Fibroblast of upper back skin (primary cell): ENCODE measurements around the gene ADAT3.
"Not testable (repeated sequence)": the region's sequence is repeated elsewhere in the genome, so short reads cannot be mapped to it uniquely, and the experiment has no call there.

Experiments used
- DNase-seq: peaks from one replicate; pipeline ENCODE4 v3.0.0-alpha.2; 2013

Gene ADAT3

DNA sequence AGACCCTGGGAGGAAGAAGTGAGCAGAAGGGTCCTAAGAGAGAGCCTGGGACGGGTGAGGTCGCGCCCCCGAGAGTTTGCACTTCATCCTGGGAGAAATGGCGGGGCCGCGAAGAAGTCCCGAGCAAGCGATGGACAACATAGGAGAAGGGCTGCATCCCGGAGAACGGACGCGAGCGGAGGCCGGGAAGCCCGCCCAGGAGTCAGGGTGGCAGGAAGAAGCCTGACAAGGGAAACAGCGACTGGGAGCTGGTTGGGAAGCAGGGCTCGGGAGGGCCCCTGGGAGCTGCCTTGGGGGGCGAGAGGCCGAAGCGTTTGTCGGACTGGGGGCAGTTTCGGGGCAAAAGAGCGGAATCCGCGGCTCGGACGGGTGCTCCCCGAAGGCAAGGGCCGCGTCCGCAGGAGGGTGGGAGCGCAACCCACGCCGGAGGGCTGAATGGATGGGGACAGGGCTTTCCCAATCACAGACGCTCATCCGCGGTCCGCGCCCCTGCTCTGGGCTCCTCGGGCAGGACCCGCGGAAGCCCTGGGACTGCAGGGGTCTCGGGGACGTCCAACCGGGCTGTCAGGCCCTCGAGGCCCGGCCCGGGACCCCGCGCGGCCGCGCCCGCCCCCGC lies 20.4 kb upstream of the ADAT3 start:
- no peak for DNase-seq

DNA sequence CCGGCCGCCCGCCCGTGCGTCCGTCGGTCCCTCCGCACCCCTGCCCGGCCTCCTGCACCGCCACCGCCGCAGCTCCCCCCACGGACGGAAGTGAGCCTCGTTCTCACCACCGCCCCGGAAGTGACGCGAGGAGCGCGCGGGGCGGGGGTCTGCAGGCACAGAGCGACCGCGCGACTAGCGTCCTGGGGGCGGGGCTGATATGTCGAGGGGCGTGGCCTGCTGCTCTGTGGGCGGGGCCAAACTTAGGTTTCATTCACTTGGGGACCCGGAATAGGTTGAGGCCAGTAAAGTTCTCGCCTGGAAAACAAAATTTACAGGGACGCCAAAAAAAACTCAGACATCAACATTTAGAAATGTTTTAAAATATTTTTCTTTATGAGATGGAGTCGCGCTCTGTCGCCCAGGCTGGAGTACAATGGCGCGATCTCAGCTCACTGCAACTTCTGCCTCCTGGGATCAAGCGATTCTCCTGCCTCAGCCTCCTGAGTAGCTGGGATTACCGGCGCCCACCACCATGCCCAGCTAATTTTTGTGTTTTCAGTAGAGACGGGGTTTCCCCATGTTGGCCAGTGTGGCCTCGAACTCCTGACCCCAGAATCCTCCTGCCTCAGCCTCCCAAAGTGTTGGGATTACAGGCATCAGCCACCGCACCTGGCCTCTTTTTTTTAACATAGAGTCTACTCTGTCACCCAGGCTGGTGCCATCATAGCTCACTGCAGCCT lies 19.6 kb upstream of the ADAT3 start, which contains the start of gene ABHD17A:
TSS of gene ABHD17A (minus strand) at position 99 of the 722 bp plus-strand sequence. CDS start 3,930 bp downstream, outside the sequence.
- peak; percentile 92 for DNase-seq

DNA sequence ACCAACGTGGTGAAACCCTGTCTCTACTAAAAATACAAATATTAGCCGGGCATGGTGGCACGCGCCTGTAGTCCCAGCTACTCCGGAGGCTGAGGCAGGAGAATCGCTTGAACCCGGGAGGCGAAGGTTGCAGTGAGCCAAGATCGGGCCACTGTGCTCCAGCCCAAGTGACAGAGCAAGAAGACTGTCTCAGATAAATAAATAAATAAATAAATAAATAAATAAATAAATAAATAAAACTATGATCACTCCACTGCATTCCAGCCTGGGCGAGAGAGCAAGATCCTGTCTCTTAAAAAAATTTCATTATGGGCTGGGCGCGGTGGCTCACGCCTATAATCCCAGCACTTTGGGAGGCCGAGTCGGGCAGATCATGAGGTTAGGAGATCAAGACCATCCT lies 18.8 kb upstream of the ADAT3 start:
- not testable (repeated sequence) for DNase-seq

DNA sequence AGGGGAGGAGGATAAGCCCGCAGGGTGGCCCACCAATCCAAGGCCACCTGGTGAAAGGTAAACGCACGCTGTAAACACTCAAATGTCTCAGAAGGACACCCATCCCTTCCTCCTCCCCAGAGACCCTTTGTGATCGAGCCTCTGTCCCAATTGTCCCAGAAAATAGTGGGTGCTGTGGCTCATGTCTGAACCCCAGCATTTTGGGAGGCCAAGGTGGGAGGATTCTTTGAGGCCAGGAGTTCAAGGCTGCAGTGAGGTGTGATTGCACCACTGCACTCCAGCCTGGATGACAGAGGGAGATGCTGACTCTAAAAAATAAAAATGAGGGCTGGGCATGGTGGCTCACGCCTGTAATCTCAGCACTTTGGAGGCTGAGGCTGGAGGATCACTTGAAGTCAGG lies 16.8 kb upstream of the ADAT3 start:
- no peak for DNase-seq

DNA sequence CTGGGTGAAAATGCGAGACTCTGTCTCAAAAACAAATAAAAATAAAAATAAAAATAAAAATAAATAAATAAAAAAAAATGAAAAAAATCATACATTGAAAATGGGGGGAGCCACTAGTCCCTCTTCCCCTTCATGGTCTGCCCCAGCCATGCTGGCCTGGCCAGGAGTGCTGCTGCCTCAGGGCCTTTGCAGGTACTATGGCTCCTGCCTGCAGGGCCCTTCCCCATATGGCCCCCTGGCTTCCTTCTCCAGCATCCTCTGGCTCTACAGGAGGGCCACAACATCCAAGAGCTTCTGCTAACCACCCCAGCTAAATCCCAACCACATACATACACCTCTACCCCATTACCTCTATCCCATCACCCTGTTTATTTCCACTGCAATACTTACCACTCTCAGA lies 15.3 kb upstream of the ADAT3 start:
- no peak for DNase-seq

DNA sequence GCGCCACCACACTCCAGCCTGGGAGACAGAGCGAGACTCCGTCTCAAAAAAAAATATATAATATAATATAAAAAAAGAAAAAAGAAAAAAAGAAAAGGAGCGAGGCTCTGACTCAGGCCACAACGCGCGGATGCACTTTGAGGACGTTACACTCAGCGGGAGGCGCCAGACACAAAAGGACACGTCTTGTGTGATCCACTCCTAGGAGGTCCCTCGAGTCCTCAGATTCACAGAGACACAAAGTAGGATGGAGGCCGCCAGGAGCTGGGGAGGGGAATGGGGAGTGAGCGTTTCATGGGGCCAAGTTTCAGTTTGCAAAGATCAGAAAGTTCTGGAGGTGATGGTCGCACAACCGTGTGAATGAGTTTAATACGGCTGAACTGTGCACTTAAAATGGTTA lies 11.4 kb upstream of the ADAT3 start:
- no peak for DNase-seq

DNA sequence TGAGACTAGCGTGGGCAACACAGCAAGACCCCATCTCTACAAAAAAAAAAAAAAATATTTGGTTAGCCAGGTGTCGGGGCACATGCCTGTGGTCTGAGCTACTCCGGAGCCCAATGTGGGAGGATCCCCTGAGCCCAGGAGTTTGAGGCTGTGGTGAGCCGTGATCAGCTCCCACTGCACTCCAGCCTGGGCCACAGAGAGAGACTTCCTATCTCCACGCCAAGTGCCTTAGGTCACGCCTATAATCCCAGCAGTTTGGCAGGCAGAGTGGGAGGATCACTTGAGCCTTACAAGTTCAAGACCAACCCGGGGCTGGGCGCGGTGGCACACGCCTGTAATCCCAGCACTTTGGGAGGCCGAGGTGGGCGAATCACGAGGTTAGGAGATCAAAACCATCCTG lies 8.7 kb upstream of the ADAT3 start:
- no peak for DNase-seq

DNA sequence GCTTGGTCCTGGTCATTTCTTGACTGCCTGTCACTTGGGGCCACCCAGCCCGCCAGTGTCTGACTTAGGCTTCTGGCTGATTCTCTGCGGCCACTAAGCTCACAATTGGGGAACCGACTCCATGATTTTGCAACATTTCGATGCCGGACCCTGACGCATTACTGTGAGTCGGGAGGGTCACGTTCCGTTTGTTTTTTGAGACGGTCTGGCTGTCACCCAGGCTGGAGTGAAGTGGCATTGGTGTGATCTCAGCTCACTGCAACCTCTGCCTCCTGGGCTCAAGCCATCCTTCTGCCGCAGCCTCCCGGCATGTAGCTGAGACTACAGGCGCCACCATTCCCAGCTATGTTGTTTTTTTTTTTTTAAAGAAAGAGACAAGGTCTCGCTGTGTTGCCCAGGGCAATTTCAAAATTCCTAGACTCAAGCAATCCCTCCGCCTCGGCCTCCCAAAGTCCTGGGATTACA lies 3.2 kb upstream of the ADAT3 start:
- DNase-seq, result no peak

DNA sequence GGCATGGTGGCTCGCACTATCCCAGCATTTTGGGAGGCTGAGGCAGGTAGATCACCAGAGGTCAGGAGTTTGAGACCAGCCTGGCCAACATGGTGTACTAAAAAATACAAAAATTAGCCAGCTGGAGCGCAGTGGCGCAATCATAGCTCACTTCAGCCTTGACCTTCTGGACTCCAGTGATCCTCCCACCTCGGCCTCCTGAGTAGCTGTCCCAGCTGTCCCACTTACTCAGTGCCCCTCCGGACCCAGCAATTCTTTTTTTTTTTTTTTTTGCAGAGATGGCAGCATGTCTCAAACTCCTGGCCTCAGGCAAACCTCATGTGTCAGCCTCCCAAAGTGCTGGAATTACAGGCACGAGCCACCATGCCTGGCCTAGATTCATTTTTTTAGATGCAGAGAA lies 2.3 kb upstream of the ADAT3 start:
- DNase-seq, result no peak

DNA sequence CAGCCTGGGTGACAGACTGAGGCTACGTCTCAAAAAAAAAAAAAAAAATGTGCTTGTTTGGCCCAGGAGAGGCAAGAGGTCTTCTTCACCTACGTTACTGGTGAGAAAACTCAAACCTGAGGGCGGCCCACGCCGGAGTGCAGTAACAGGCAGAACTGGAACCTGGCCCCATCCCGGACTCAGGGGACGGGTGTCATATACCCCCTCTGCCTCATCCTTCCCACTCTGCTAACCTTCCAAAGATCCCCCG lies 414 bp upstream of the ADAT3 start:
- DNase-seq, result no peak

DNA sequence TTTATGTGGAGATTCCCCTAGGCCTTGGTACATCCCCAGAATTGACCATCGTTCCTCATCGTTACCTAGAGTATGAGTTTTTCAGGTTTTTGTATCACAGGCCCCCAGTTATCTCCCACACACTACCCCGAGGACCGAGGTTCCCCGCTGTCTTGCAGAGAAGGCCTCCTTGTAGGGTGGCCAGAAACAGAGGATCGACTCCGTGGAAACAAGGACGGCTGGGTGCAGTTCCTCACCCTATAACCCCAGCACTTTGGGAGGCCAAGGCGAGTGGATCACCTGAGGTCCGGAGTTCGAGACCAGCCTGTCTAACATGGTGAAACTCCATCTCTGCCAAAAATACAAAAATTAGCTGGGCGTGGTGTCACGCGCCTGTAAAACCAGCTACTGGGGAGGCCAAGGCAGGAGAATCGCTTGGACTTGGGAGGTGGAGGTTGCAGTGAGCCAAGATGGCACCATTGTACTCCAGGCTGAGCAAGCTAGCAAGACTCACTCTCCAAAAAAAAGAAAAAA lies 720 bp downstream of the ADAT3 start:
- DNase-seq, result no peak

DNA sequence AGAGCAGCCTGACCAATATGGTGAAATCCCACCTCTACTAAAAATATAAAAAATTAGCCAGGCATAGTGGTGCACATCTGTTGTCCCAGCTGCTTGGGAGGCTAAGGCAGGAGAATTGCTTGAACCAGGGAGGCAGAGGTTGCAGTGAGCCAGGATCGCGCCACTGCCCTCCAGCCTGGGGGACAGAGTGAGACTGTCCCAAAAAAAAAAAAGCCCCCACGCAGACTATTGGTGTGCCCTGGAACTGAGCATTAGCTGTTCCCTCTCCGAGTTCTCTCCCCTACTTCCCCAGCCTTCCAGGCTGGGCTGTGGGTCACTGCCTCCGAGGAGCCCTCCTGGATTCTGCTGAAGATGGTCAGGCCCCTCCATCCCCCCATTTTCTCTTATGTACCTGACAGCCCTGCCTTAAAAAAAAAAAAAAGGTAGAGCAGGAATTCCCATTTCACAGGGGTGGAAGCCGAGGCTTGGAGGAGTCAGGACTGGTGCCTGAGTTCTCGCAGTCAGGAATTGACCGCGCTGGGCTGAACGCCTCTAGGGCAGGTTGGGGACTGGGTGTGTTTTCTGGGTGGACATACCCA lies 1.9 kb downstream of the ADAT3 start:
- DNase-seq, result no peak

DNA sequence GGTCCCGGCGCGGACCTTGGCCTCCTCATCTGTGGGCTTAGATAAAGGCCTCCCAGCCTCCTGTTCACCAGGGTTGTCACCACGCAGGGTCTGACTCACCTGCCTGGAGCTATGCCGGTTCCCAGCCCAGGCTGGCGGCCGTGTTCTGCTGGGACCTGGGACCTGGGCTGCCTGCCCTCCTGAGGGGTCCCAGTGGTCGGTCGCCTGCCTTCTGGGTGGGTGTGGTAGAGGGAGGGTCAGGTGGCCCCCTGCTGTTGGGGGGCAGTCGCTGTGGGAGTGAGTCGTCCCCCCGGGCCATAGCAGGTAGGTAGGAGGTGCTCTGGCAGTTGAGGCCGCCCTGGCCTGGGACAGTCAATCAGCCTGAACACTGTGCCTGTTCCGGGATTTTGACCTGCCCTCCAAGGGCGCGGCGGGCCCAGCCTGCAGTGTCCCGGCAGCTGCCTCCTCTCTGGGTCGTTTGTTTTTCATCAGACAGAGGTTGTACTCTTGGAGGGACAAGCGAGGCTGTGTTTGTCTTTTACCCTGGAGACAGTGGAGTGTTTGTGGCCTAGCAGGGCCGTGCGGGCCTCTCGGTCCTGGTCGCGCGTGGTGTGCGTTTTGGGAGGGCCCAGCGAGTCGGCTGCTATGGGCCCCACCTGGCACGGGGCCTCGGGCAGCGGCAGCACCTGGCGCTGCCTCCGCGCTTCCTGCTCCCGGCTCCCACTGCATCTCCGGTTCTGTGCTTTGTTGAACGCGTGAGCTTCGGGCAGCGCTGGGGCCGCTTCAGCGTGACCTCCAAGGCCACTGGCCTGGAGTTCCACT lies 2.6 kb downstream of the ADAT3 start:
- no peak for DNase-seq

DNA sequence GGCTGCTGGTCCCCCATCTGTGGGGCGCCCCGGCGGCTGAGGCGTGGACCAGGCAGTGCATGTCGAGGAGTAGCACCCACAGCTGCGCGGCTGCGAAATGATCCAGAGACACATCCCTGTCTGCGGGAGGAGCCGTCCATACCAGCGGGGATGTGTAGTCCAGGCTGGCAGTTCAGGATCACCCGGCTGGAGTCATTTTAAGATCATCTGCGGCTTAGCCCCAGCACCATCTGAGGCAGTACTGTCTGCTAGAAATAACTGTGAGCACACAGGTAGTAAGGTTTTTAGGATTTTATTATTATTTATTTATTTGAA lies 3.1 kb downstream of the ADAT3 start:
- no peak for DNase-seq

DNA sequence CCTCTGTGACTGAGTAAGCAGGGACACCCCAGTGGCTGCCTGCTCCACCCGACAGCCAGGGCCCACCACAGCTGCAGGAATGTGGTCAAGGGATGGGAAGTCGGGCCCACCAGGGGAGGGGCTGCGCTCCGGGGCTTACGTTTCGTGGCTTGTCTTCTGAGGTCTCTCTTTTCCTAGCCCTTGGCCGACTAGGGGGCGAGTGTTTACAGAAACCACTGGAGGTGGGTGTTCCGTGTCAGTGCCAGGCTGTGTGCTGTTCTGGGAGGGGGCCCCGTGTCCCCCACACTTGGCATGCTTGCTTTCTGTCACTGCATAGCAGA lies 4.5 kb downstream of the ADAT3 start:
- DNase-seq, result no peak

DNA sequence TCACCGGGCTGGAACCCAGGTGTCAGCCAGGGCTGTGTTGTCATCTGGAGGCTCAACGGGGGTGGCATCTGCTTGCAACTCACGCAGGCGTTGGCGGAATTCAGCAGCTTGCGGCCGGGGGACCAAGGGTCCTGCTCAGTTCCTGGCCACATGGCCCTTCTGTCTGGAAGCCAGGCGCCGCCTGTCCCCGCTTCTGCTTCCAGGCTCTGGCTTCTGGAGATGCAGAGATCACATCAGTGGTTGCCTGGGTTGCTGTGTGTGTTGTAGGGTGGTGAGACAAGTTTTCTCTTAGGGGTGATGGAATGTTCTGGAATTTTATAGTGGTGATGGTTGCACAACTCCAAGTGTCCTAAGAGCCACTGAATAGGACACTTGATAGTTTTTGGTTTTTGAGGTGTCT lies 5.0 kb downstream of the ADAT3 start:
- peak; percentile 7 for DNase-seq

DNA sequence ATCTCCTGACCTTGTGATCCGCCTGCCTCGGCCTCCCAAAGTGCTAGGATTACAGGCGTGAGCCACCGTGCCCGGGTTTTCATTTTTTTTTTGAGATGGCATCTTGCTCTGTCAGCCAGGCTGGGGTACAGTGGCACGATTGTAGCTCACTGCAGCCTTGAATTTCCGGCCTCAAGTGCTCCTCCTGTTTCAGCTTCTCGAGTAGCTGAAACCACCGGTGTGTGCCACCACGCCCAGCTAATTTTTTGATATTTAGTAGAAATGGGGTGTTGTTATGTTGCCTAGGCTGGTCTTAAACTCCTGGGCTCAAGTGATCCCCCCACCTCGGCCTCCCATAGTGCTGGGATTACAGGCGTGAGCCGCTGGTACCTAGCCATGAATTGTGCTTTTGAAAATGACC lies 5.9 kb downstream of the ADAT3 start:
- no peak for DNase-seq

DNA sequence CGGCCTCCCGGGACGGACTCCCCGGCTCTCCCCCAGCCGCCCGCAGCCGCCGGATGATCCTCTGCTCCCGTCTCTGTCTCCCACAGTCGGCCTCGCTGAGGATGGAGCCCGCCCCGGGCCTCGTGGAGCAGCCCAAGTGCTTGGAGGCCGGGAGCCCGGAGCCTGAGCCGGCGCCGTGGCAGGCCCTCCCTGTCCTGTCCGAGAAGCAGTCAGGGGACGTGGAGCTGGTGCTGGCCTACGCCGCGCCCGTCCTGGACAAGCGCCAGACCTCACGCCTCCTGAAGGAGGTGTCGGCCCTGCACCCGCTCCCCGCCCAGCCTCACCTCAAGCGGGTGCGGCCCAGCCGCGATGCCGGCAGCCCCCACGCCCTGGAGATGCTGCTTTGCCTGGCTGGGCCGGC lies 6.8 kb downstream of the ADAT3 start:
- DNase-seq, result no peak

DNA sequence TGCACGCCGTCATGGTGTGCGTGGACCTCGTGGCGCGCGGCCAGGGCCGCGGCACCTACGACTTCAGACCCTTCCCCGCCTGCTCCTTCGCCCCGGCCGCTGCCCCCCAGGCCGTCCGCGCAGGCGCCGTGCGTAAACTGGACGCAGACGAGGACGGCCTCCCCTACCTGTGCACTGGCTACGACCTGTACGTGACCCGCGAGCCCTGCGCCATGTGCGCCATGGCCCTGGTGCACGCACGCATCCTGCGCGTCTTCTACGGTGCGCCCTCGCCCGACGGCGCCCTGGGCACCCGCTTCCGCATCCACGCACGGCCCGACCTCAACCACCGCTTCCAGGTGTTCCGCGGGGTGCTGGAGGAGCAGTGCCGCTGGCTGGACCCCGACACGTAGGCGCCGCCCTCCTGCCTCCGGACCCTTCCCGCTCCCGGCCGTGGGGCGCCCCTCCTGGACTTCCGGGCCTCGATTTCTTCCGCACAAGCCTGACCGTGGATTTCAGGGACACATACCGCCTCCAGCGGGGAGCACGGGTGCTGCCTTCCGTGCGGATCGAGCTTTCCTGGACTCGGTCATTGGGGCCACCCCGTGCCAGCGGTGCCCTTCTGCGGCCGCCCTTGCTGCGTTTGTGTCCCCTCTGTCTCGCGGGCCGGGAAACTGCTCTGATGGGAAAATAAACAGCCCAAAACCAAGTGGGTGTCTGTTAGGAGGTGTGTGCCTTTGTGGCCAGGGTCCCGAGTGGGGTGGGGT lies 7.7 kb downstream of the ADAT3 start:
- no peak for DNase-seq

DNA sequence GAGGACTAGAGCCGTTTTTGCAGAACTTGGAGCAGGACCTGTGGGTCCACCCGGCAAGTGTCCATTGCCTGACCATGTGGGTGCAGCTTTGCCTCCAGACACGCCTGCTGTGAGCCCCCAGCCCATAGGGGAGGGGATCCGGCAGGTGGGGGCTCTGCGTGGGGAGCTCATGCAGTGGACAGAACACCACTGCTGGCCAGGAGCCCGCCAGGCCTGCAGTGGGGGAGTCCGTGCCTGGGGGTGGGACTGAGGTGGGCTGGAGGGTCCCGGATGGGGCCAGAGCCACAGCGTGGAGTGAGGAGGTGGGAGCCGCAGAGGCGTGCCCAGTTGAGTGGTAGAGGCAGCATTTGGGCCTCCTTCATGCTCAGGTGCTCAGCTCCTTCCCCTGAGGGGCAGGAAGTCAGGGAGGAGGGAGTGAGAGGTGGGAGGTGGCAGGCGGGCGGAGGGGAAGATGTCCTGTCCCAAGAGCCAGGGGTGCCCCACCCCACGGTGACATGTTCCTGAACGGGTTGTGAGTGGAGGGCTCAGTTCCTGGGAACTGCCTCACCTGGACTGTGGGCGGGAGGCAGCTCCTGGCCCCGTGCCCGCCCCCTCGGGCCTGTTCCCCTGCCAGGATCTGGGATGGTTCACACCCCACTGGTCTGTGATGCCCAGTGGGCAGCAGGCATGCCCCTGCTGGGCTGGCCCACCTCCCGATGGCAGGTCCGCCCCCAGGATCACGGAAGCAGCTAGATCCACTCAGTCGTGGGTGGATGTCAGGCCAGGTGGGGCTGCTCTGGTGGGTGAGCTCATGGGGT lies 8.8 kb downstream of the ADAT3 start:
- no peak for DNase-seq

DNA sequence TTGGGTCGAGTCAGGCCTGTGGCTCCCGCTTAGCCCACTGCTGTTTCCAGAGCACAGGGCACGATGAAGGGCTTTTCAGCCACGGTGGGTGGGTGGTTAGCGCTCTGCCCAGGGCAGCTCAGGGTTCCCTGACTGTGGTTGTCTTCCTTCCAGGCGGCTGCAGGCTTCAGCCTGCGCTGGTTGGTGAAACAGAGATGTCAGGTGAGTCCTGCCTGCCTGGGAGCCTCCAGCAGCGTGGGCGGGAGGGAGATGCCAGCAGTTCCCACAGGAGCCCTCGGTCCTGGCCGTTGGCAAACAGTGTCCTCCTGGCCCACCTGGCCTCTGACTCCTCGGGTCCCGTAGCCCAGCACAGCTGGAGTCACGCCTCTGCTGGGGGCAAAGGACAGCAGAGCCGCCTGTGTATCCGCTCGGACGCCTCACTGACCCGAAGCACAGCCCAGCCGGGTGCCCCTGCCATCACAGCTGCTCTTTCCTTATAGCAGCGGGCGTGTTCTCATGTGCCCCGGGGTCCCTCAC lies 9.7 kb downstream of the ADAT3 start:
- DNase-seq, result no peak

DNA sequence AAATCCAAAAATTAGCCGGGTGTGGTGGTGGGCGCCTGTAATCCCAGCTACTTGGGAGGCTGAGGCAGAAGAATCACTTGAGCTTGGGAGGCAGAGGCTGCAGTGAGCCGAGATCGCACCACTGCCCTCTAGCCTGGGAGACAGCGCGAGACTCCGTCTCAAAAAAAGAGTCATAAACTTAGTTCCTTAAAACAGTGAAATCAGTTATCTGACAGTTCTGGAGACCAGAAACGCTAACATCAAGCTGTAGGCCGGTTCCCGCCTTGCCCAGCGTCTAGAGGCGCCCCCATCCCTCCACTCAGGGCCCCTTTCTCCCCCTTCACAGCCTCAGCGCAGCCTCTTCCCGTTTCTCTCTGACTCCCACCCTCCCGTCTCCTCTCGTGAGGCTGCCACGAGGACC lies 11.9 kb downstream of the ADAT3 start:
- no peak for DNase-seq
